Measurements from ENCODE around the gene NHERF2.

GRCh38 chr16:1980030-1980769 is 46.5 kb upstream of the NHERF2 start:
- TF ChIP-seq CTCF (IDR thresholded peaks at IDR 0.05): no peak
- no peak for TF ChIP-seq POLR2A (IDR thresholded peaks at IDR 0.05)
